Fibroblast of lung (primary cell): ENCODE results near the gene CDIPT. TPM values are rescaled to one million over a fixed set of nuclear protein-coding genes. Genes with fewer than 3 reads are reported as not detected.

Source experiments
- DNase-seq, 2 donors: peaks; one replicate each; pipeline versions ENCODE4 v3.0.0 to v3.0.0-alpha.2; 2010; ENCODE audit warnings: low read depth in 2 of 2
- H2AFZ ChIP-seq: 2 replicates; pipeline ENCODE4 v1.5.1; 2012; ENCODE audit warnings: low read length, control low read depth, inconsistent platforms
- H3K27ac ChIP-seq: 2 replicates; pipeline ENCODE4 v1.5.1; 2011; ENCODE audit warnings: low read length, control low read depth; ENCODE audit not compliant: insufficient read depth
- H3K27me3 ChIP-seq: 2 replicates; pipeline ENCODE4 v1.5.1; 2011; ENCODE audit warnings: mild to moderate bottlenecking, low read length; ENCODE audit not compliant: control insufficient read depth, insufficient read depth
- H3K36me3 ChIP-seq: 2 replicates; pipeline ENCODE4 v1.5.1; 2011; ENCODE audit warnings: low read length; ENCODE audit not compliant: control insufficient read depth, insufficient read depth
- H3K4me1 ChIP-seq: 2 replicates; pipeline ENCODE4 v1.5.1; 2011; ENCODE audit warnings: low read length; ENCODE audit not compliant: control insufficient read depth, insufficient read depth; ENCODE audit errors: extremely low read depth
- H3K4me2 ChIP-seq: 2 replicates; pipeline ENCODE4 v1.5.1; 2011; ENCODE audit warnings: low read length, control low read depth; ENCODE audit not compliant: insufficient read depth; ENCODE audit errors: extremely low read depth
- H3K4me3 ChIP-seq, 4 experiments: fragments of 200-600 bp in 1 of 4; sonication (generic) in 1 of 4; replicated peaks in 1 of 4; 2 replicates each; pipeline ENCODE4 v1.5.1; 2011 to 2016; ENCODE audit warnings: low read length in 4 of 4, low read depth in 3 of 4, mild to moderate bottlenecking in 3 of 4, control low read depth in 2 of 4, inconsistent platforms in 1 of 4, mixed read lengths in 1 of 4; ENCODE audit not compliant: insufficient read depth in 1 of 4; ENCODE audit errors: control extremely low read depth in 1 of 4
- H3K79me2 ChIP-seq: 2 replicates; pipeline ENCODE4 v1.5.1; 2012; ENCODE audit warnings: mild to moderate bottlenecking, low read length, inconsistent platforms; ENCODE audit not compliant: control insufficient read depth, insufficient read depth
- H3K9ac ChIP-seq: 2 replicates; pipeline ENCODE4 v1.5.1; 2011; ENCODE audit warnings: mild to moderate bottlenecking, low read length, control low read depth; ENCODE audit not compliant: insufficient read depth
- H3K9me3 ChIP-seq: 2 replicates; pipeline ENCODE4 v1.5.1; 2012; ENCODE audit warnings: low read depth, low read length; ENCODE audit not compliant: control insufficient read depth, insufficient read depth
- H4K20me1 ChIP-seq: 2 replicates; pipeline ENCODE4 v1.5.1; 2011; ENCODE audit warnings: low read length; ENCODE audit not compliant: control insufficient read depth, insufficient read depth; ENCODE audit errors: extremely low read depth
- CTCF ChIP-seq, 2 donors: IDR thresholded peaks in 1 of 2; conservative IDR thresholded peaks in 1 of 2; 1 replicate in 1 of 2; 2 replicates in 1 of 2; pipeline ENCODE4 v1.5.1; 2011 to 2012; ENCODE audit warnings: low read length in 2 of 2, control low read depth in 1 of 2, inconsistent platforms in 1 of 2, low read depth in 1 of 2, mild to moderate bottlenecking in 1 of 2
- EZH2 ChIP-seq: IDR thresholded peaks from 2 replicates; pipeline ENCODE4 v1.5.1; 2012; ENCODE audit warnings: low read length, control low read depth, mild to moderate bottlenecking; ENCODE audit errors: missing control alignments
- polyA plus RNA-seq, 2 donors: library from polyadenylated mRNA; depleted of rRNA in 1 of 2; stranded (reverse) in 1 of 2; unstranded in 1 of 2; fragments of >200 nt; gene quantifications; 2 replicates each; pipeline ENCODE4 v1.2.1, GENCODE V29; 2011 to 2012; ENCODE audit warnings: missing spikeins in 1 of 2
- total RNA-seq: library from RNA; depleted of rRNA; stranded (reverse); fragments of >200 nt; gene quantifications from 2 replicates; pipeline ENCODE4 v1.2.1, GENCODE V29; 2014

The CDIPT gene
- total and polyA plus RNA-seq, 2 donors (not counting 1 experiment from before 2014, with no cell fraction given), result 84.9 to 99.6 TPM

DNA sequence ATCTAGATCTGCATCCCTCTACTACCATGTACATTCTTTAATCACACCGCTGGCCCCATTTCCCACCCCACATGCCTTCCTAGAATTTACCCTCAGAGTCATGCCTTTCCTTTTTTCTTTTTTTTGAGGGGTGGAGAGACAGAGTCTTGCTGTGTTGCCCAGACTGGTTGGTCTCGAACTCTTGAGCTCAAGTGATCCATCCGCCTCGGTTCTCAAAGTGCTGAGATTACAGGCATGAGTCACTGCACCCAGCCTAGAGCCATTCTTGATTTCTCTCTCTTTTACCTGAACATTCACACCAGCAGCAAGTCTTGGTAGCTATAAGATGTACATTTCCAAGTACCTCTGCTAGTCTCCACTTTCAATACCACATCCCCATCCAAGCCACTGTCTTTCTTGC lies 44.9 kb downstream of the CDIPT start:
- no peak for DNase-seq
- no peaks in the 10 kb centered on the region for H4K20me1 ChIP-seq
- H3K27ac ChIP-seq, result no peak overlapping the region
- H3K9me3 ChIP-seq, result no peaks in the 10 kb centered on the region
- H3K4me2 ChIP-seq, result peak overlapping the region; percentile 7
- no peak overlapping the region for H3K9ac ChIP-seq
- TF ChIP-seq EZH2 (no peak), CTCF (conservative IDR thresholded peaks at IDR 0.05 in 1 of 2, IDR thresholded peaks at IDR 0.05 in 1 of 2; ENCODE audit: low read depth in 1 of 2, low read length in 2 of 2) (no peak)
- peaks cover 62% of the 10 kb centered on the region for H3K79me2 ChIP-seq
- H2AFZ ChIP-seq, result no peak overlapping the region
- no peaks in the 10 kb centered on the region for H3K27me3 ChIP-seq
- H3K36me3 ChIP-seq, result peaks cover 10% of the 10 kb centered on the region
- H3K4me1 ChIP-seq, result peaks cover 31% of the 10 kb centered on the region
- H3K4me3 ChIP-seq, result peak overlapping the region in 1 of 4 experiments; percentile 5

GRCh38 chr16:29816694-29817441 lies 46.2 kb downstream of the CDIPT start:
- peak in 1 of 2 donors; percentile 23 for TF ChIP-seq CTCF (conservative IDR thresholded peaks at IDR 0.05 in 1 of 2, IDR thresholded peaks at IDR 0.05 in 1 of 2; ENCODE audit: low read depth in 1 of 2, low read length in 2 of 2)
- no peak for TF ChIP-seq EZH2
- Histone ChIP-seq H3K27me3 (no peaks in the 10 kb centered on the region), H3K9ac (peak overlapping the region; percentile 75), H4K20me1 (no peaks in the 10 kb centered on the region), H2AFZ (peak overlapping the region; percentile 39), H3K79me2 (peaks cover 51% of the 10 kb centered on the region), H3K4me1 (peaks cover 34% of the 10 kb centered on the region), H3K4me3 (peak overlapping the region; percentile 73 to 89 (median 84)), H3K27ac (peak overlapping the region; percentile 94), H3K36me3 (peaks cover 8% of the 10 kb centered on the region), H3K9me3 (no peaks in the 10 kb centered on the region), H3K4me2 (peak overlapping the region; percentile 95)
- peak; percentile 53 to 70 for DNase-seq

DNA sequence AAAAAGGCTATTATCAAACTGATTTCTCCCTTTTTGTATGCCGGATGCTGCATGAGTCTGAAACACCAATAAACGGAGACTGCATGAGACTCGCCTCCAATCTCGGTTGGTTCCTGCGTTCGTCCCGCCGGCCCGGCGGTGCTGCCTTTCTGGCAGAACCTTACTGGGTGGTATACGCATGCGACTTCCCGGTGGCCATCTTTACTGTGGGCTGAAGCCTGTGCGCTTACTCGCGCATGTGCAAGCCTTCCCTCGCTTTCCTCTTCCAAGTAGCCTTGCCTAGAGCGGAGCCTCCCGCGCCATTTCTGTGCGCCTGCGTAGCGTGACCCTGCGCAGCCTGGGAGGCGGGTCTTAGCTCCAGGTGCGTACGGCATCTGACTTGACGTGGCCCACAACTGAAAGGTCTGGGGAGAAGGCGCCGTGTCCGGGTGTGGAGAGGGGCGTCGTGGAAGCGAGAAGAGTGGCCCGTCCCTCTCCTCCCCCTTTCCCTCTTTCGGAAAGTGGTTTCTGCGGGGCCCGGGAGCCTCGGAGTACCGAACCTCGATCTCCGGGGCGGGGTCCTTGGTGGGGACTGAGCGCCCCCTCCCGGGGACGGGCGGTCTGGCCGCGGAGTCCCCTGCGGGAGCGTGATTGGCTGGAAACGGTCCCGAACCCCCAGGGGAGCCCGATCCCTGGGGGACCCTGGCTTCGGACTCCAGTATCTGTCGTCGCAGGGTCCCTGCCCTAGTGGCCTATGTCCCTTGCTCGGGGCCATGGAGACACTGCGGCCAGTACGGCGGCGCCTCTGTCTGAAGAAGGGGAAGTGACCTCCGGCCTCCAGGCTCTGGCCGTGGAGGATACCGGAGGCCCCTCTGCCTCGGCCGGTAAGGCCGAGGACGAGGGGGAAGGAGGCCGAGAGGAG lies 47.0 kb downstream of the CDIPT start, which contains the start of gene PAGR1:
Gene PAGR1 (plus strand): TSS at position 360 of the 901 bp plus-strand sequence. CDS start 374 bp downstream, at position 734.
- H3K36me3 ChIP-seq, result peaks cover 8% of the 10 kb centered on the region
- no peaks in the 10 kb centered on the region for H4K20me1 ChIP-seq
- H3K27me3 ChIP-seq, result no peaks in the 10 kb centered on the region
- peak; percentile 100 for DNase-seq
- peak within 1 kb of the TSS; percentile 94 for H3K27ac ChIP-seq
- TF ChIP-seq CTCF (conservative IDR thresholded peaks at IDR 0.05 in 1 of 2, IDR thresholded peaks at IDR 0.05 in 1 of 2; ENCODE audit: low read depth in 1 of 2, low read length in 2 of 2) (peak; percentile 72 to 78), EZH2 (no peak)
- peaks cover 36% of the 10 kb centered on the region for H3K4me1 ChIP-seq
- no peaks in the 10 kb centered on the region for H3K9me3 ChIP-seq
- H3K4me3 ChIP-seq, result peak within 1 kb of the TSS; percentile 73 to 89 (median 84)
- H3K79me2 ChIP-seq, result peaks cover 43% of the 10 kb centered on the region
- peak within 1 kb of the TSS; percentile 95 for H3K4me2 ChIP-seq
- H3K9ac ChIP-seq, result peak within 1 kb of the TSS; percentile 75
- H2AFZ ChIP-seq, result peak within 1 kb of the TSS; percentile 97
